ENCODE data around the gene PTPRH. TPM values are rescaled to one million over a fixed set of nuclear protein-coding genes. Genes with fewer than 3 reads are reported as not detected.

PTPRH gene
- total and polyA plus RNA-seq, 9 of the 15 experiments (the other 6 are each of a cell fraction or from before 2014, with no cell fraction given): 0.87 to 34.3 (median 22.7) TPM

- TF ChIP-seq, protein P1, sequence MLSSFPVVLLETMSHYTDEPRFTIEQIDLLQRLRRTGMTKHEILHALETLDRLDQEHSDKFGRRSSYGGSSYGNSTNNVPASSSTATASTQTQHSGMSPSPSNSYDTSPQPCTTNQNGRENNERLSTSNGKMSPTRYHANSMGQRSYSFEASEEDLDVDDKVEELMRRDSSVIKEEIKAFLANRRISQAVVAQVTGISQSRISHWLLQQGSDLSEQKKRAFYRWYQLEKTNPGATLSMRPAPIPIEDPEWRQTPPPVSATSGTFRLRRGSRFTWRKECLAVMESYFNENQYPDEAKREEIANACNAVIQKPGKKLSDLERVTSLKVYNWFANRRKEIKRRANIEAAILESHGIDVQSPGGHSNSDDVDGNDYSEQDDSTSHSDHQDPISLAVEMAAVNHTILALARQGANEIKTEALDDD (IDR thresholded peaks at IDR 0.05): no peak
- TF ChIP-seq ETV1 (tag; conservative IDR thresholded peaks at IDR 0.05; ENCODE audit: low read depth) (peak; percentile 55), CEBPG (CRISPR knock-in tag; IDR thresholded peaks at IDR 0.05) (no peak), CEBPG (tag; conservative IDR thresholded peaks at IDR 0.05 in 1 of 2, IDR thresholded peaks at IDR 0.05 in 1 of 2) (no peak), GTF2E2 (tag; IDR thresholded peaks at IDR 0.05) (no peak), CSDE1 (IDR thresholded peaks at IDR 0.05) (no peak), ZNF197 (CRISPR knock-in tag; IDR thresholded peaks at IDR 0.05; ENCODE audit: low read depth) (no peak), ELF4 (CRISPR knock-in tag; IDR thresholded peaks at IDR 0.05) (no peak), GABPB1 (CRISPR knock-in tag; IDR thresholded peaks at IDR 0.05) (no peak), CHD2 (IDR thresholded peaks at IDR 0.05; ENCODE audit: low read depth, low read length) (no peak), HEY1 (CRISPR knock-in tag; IDR thresholded peaks at IDR 0.05; ENCODE audit: borderline replicate concordance) (no peak), RUNX1 (IDR thresholded peaks at IDR 0.05; ENCODE audit: low read depth) (no peak), FOXA1 (IDR thresholded peaks at IDR 0.05; ENCODE audit: borderline replicate concordance) (no peak), TGIF2 (CRISPR knock-in tag; IDR thresholded peaks at IDR 0.05) (no peak), KDM5B (IDR thresholded peaks at IDR 0.05; ENCODE audit: insufficient replicate concordance, low read depth, low read length) (no peak), RNF219 (CRISPR knock-in tag; IDR thresholded peaks at IDR 0.05) (no peak), FOXM1 (IDR thresholded peaks at IDR 0.05; ENCODE audit: low read depth) (no peak), FOXM1 (CRISPR knock-in tag; IDR thresholded peaks at IDR 0.05; ENCODE audit: low read depth) (0 out of 2 replicates have a peak, but pooled peaks have one; percentile 19), SREBF1 (IDR thresholded peaks at IDR 0.05; ENCODE audit: borderline replicate concordance, low read depth, low read length) (no peak), SMARCA4 (IDR thresholded peaks at IDR 0.05) (no peak), KDM4B (IDR thresholded peaks at IDR 0.05; ENCODE audit: borderline replicate concordance in 2 of 2, low read depth in 1 of 2) (no peak), MEF2A (IDR thresholded peaks at IDR 0.05; ENCODE audit: control insufficient read depth, low read depth, low read length) (no peak), POLR2AphosphoS2 (IDR thresholded peaks at IDR 0.05; ENCODE audit: low read length) (no peak)
- TF ChIP-seq, protein P2, sequence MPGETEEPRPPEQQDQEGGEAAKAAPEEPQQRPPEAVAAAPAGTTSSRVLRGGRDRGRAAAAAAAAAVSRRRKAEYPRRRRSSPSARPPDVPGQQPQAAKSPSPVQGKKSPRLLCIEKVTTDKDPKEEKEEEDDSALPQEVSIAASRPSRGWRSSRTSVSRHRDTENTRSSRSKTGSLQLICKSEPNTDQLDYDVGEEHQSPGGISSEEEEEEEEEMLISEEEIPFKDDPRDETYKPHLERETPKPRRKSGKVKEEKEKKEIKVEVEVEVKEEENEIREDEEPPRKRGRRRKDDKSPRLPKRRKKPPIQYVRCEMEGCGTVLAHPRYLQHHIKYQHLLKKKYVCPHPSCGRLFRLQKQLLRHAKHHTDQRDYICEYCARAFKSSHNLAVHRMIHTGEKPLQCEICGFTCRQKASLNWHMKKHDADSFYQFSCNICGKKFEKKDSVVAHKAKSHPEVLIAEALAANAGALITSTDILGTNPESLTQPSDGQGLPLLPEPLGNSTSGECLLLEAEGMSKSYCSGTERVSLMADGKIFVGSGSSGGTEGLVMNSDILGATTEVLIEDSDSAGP (CRISPR knock-in tag; IDR thresholded peaks at IDR 0.05): no peak
- TF ChIP-seq, protein P3, sequence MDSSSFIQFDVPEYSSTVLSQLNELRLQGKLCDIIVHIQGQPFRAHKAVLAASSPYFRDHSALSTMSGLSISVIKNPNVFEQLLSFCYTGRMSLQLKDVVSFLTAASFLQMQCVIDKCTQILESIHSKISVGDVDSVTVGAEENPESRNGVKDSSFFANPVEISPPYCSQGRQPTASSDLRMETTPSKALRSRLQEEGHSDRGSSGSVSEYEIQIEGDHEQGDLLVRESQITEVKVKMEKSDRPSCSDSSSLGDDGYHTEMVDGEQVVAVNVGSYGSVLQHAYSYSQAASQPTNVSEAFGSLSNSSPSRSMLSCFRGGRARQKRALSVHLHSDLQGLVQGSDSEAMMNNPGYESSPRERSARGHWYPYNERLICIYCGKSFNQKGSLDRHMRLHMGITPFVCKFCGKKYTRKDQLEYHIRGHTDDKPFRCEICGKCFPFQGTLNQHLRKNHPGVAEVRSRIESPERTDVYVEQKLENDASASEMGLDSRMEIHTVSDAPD (CRISPR knock-in tag; IDR thresholded peaks at IDR 0.05): no peak
Measured at GRCh38 chr19:55146705-55147273, 62.5 kb downstream of the PTPRH start (continued).

All from K562 (cell line).